ENCODE data around the gene CYP1A2. TPM values are rescaled to one million over a fixed set of nuclear protein-coding genes. Genes with fewer than 3 reads are reported as not detected.

CYP1A2 gene
- total and polyA plus RNA-seq, 9 of the 15 experiments (the other 6 are each of a cell fraction or from before 2014, with no cell fraction given): not detected

- in situ Hi-C loops (cut with MboI) (no loop called here), intact Hi-C loops (cut with micrococcal nuclease) (no loop called here)
- no peak for FAIRE-seq
- ChIA-PET POLR2A (interaction anchor here (0.6 to 0.9 kb wide), 4 partner anchors 48 to 858 kb away, joined by 3 to 5 read pairs (median 3); no protein-coding TSS in a partner anchor), CTCF (ENCODE audit: low intra/inter-chr PET ratio) (no interaction called here)
- no peaks in the 10 kb centered on the region for H3K9me3 ChIP-seq (replicated peaks; ENCODE audit: control insufficient read depth, insufficient read depth, low read depth, low read length)
- 6% methylated on average over 6 of the region's 6 CpGs for WGBS (ENCODE audit: insufficient coverage, low coverage, missing lambda C conversion rate)
- H3K9ac ChIP-seq (ENCODE audit: insufficient read depth in 1 of 2, low read depth in 2 of 2, low read length in 2 of 2): no peak overlapping the region
- H3K9me1 ChIP-seq (ENCODE audit: control insufficient read depth, insufficient read depth, low read length): no peaks in the 10 kb centered on the region
- H3K27me3 ChIP-seq (ENCODE audit: control insufficient read depth in 2 of 2, insufficient read depth in 2 of 2, low read length in 2 of 2): peaks cover 13 to 51% of the 10 kb centered on the region in 2 experiments; a peak in 3 of 5 replicates
- no peak overlapping the region for H2AFZ ChIP-seq (ENCODE audit: low read depth, low read length)
- ATAC-seq: no peak
- H3K4me1 ChIP-seq (replicated peaks in 1 of 2; ENCODE audit: control insufficient read depth in 2 of 2, insufficient read depth in 2 of 2, low read length in 2 of 2): peaks cover 0 to 9% of the 10 kb centered on the region in 2 experiments; a peak in 2 of 5 replicates
- TF ChIP-seq HMG20B (CRISPR knock-in tag; IDR thresholded peaks at IDR 0.05) (no peak), POLR2B (IDR thresholded peaks at IDR 0.05; ENCODE audit: low read depth, partially characterized antibody) (no peak), ZNF561 (CRISPR knock-in tag; conservative IDR thresholded peaks at IDR 0.05) (no peak), HCFC1 (IDR thresholded peaks at IDR 0.05; ENCODE audit: low read depth, low read length) (no peak)
- no peaks in the 10 kb centered on the region for H3K79me2 ChIP-seq (ENCODE audit: control insufficient read depth, insufficient read depth, low read length)
- no peak overlapping the region for H3K27ac ChIP-seq (ENCODE audit: extremely low read depth, low read depth, low read length)
- peaks cover 6% of the 10 kb centered on the region; the same call in 1 of the 2 replicates for H4K20me1 ChIP-seq (replicated peaks; ENCODE audit: control insufficient read depth, insufficient read depth, low read length)
- DNase-seq (ENCODE audit: extremely low read depth in 1 of 4, low spot score in 3 of 4): no peak
- H3K4me3 ChIP-seq: no peak overlapping the region
- no TSS peak for BruUV-seq (replicated peaks)
- no peaks in the 10 kb centered on the region for H3K36me3 ChIP-seq (ENCODE audit: control insufficient read depth, insufficient read depth, low read length)
- H3K4me2 ChIP-seq (ENCODE audit: insufficient read depth, low read length): no peak overlapping the region
Observed at GRCh38 chr15:74762791-74763150, 14.1 kb downstream of the CYP1A2 start.

- no peak for ATAC-seq
- Histone ChIP-seq H3K36me3 (ENCODE audit: control insufficient read depth, insufficient read depth, low read length) (no peaks in the 10 kb centered on the region), H2AFZ (ENCODE audit: low read depth, low read length) (no peak overlapping the region), H3K9me3 (replicated peaks; ENCODE audit: control insufficient read depth, insufficient read depth, low read depth, low read length) (no peaks in the 10 kb centered on the region), H3K27ac (ENCODE audit: extremely low read depth, low read depth, low read length) (no peak overlapping the region), H3K79me2 (ENCODE audit: control insufficient read depth, insufficient read depth, low read length) (no peaks in the 10 kb centered on the region), H3K27me3 (ENCODE audit: control insufficient read depth in 2 of 2, insufficient read depth in 2 of 2, low read length in 2 of 2) (peaks cover 13 to 55% of the 10 kb centered on the region in 2 experiments; a peak in 3 of 5 replicates), H3K4me1 (replicated peaks in 1 of 2; ENCODE audit: control insufficient read depth in 2 of 2, insufficient read depth in 2 of 2, low read length in 2 of 2) (peaks cover 0 to 9% of the 10 kb centered on the region in 2 experiments; a peak in 2 of 5 replicates), H3K4me2 (ENCODE audit: insufficient read depth, low read length) (no peak overlapping the region), H3K4me3 (no peak overlapping the region), H4K20me1 (replicated peaks; ENCODE audit: control insufficient read depth, insufficient read depth, low read length) (peaks cover 6% of the 10 kb centered on the region; the same call in 1 of the 2 replicates), H3K9me1 (ENCODE audit: control insufficient read depth, insufficient read depth, low read length) (no peaks in the 10 kb centered on the region), H3K9ac (ENCODE audit: insufficient read depth in 1 of 2, low read depth in 2 of 2, low read length in 2 of 2) (no peak overlapping the region)
- POLR2A ChIA-PET: interaction anchor here (0.5 to 0.9 kb wide), 5 partner anchors 22 to 220 kb away, joined by 3 to 5 read pairs (median 3); no protein-coding TSS in a partner anchor
- no peak for FAIRE-seq
- CTCF ChIA-PET (ENCODE audit: low intra/inter-chr PET ratio): no interaction called here
- no TSS peak for BruUV-seq (replicated peaks)
- no peak for DNase-seq (ENCODE audit: extremely low read depth in 1 of 4, low spot score in 3 of 4)
- intact Hi-C loops (cut with micrococcal nuclease) (no loop called here), in situ Hi-C loops (cut with MboI) (no loop called here)
- WGBS (ENCODE audit: insufficient coverage, low coverage, missing lambda C conversion rate): 16% methylated on average over 15 of the region's 15 CpGs
- no peak for TF ChIP-seq GATAD2A (IDR thresholded peaks at IDR 0.05)
- TF ChIP-seq THRAP3 (IDR thresholded peaks at IDR 0.05; ENCODE audit: borderline replicate concordance): no peak
- no peak for TF ChIP-seq ZBTB43 (CRISPR knock-in tag; IDR thresholded peaks at IDR 0.05)
Observed at GRCh38 chr15:74763416-74763815, 14.8 kb downstream of the CYP1A2 start.

Data from K562 (cell line).